Erythroblast (primary cell): Measurements from ENCODE around the gene FOXO6.

Experiments
- GATA1 ChIP-seq: IDR thresholded peaks from 2 replicates; pipeline ENCODE4 v1.6.1; 2011; ENCODE audit warnings: low read depth, mild to moderate bottlenecking, control low read depth, low read length, moderate library complexity
- POLR2A ChIP-seq: IDR thresholded peaks from 2 replicates; pipeline ENCODE4 v1.6.1; 2011; ENCODE audit warnings: mild to moderate bottlenecking, low read length

DNA sequence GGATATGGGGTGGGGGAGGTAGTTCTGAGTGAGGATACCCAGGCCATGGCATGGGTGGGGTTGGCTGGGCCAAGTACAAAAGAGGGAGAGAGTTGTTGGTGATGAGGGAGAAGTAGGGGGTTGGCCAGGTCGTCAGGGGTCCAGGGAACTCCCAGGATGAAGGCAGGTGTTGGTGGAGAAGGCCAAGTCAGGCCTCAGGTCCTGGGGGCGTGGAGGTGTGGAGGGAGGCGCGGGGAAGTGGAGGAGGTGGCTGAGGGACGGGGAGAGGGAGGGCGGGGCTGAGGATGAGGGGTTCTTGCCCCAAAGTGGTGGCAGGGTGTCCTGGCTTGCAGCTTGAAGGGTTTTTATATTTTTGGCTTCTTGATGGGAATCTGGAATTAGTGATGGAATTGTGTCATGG lies 61.1 kb downstream of the FOXO6 start:
- no peak for TF ChIP-seq POLR2A
- no peak for TF ChIP-seq GATA1
